HG02610 (cell line): ENCODE measurements around the gene ABTB2.
A peak's percentile ranks its signal among the peaks of the same experiment; 100 is the strongest.
"Not testable (repeated sequence)": the region's sequence is repeated elsewhere in the genome, so short reads cannot be mapped to it uniquely, and the experiment has no call there.

ENCODE experiments used
- ATAC-seq: cut with Tn5 transposase; IDR thresholded peaks from one replicate; pipeline ENCODE4 v1.9.1; 2021; ENCODE audit warnings: mild to moderate bottlenecking, moderate library complexity; ENCODE audit not compliant: unreplicated experiment

ABTB2 gene

DNA sequence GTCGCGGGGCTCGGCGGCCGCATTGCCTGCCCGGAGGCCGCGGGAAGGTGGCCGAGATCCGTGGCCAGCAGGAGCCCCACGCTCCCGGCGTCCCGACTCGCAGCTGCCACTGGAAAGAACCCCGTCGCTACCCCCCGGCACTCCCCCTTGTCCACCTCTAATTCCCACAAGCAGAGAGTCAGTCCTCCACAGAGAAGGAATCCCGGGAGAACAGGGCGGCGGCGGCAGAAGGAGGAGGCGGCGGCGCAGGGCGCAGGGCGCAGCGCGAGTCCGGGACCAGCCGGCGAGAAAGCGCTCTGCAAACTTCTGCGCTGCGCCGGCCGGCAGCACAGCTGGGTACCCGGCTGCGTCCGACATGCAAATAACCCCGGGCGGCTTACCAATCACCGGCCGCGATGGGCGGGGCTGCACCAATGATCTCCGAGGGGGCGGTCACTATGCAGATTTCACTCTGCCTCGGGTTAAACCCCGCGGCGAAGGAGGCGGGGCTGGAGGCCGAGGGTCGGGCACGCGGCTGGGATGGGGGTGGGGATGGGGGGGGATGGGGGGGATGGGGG, at the start of gene ABTB2:
Gene ABTB2 (minus strand): TSS at position 310 of the 557 bp plus-strand sequence.
- ATAC-seq = peak; percentile 86

- no peak for ATAC-seq
These were observed 49.5 kb upstream of the ABTB2 start for GRCh38 chr11:34407121-34407813.

DNA sequence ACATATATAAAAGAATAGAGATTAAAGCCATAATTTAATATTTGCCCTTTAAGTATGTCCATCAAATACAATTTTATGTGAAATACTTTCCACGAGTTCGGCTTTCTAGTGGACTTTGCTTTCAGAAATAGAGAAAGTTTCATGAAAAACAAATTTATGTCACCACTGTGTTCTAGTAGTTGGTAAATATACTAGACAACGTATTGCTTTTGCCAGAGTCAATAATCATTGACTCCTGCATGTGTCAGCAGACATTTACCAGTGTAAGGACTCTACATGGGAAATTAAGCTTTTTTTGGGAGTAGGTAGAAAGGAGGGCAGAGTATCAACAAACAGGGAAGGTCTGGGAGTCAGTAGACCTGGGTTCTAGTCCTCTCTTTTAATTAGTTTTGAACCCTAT, 48.6 kb upstream of the ABTB2 start:
- no peak for ATAC-seq

DNA sequence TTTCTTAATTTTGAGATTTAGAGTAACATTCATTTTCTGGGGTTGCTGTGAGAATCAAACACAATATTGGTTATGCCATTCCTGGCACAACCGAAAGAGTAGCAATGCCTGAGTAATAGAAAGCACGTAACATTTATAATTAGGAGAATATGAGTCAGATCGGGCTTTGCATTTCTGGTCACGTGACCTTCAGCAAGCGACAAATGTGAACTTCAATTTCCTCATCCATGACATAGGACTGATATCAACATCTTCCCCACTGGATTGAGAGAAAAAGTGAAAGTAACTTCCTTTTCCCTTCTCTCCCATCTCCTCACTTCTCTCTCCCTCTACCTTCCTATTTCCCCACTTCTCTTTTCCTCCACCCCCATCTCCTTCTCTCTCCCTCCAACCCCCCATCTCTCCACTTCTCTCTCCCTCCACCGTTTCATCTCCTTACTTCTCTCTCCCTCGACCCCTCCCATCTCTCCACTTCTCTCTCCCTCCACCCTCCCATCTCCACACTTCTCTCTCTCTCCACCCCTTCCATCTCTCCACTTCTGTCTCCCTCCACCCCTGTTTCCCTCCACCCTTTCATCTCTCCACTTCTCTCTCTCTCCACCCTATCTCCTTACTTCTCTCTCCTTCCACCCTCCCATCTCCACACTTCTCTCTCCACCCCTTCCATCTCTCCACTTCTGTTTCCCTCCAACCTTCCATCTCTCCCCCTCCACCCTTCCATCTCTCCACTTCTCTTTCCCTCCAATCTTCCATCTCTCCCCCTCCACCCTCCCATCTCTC, 47.5 kb upstream of the ABTB2 start:
- no peak for ATAC-seq

DNA sequence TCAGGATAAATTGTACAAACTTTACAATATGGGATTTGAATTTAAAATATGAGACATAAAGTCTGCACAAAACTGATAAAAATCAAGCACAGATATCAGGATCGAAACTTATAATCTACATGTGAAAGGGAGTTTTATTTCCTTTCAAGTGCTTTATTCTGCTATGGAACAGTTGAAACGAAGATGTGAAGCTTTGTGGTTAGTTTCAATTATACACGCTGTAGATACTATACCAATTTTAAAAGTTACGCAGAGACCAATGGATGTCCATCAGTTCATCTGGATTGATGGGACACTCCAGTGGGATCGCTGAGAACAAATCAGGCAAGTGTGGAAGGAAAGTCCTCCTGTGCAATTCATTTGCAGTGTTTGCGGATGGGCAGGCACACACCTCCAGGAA, 46.5 kb upstream of the ABTB2 start:
- ATAC-seq = no peak

GRCh38 chr11:34403431-34403830, 45.6 kb upstream of the ABTB2 start:
- no peak for ATAC-seq

DNA sequence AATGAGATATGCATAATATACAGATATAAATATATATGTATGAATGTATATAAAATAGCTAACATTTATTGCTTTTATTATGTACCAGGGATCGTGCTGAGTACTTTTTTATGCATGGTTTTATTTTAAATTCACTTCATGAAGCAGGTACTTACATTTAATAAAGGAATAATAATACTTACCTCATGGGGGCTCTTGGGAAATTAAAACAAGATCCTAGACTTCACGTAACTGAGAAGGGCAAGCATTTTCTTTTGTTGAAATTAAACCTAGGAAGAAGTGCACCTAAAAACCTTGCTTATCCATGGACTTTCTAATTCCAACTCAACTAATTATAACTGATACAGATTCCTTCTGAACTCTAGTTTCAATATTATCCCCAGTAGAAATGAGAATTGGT, 40.0 kb upstream of the ABTB2 start:
- no peak for ATAC-seq

DNA sequence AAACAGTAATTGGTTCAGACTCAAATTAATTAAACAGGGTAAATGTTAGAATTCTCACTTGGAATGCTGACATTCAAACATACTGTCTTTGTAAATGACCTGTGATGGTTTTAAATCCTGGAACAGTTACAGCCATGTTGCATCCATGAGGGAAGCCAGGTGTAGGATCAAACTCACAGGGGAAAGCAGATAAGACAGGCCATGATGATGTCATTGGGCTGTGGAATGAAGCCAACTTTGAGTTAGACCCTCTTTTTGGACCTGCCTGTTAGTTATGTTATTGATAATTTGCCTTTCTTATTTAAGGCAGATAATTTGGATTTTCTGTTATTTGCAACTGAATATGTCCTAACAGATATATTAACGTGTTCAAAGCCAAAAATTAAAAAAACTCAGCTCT, 39.3 kb upstream of the ABTB2 start:
- no peak for ATAC-seq

DNA sequence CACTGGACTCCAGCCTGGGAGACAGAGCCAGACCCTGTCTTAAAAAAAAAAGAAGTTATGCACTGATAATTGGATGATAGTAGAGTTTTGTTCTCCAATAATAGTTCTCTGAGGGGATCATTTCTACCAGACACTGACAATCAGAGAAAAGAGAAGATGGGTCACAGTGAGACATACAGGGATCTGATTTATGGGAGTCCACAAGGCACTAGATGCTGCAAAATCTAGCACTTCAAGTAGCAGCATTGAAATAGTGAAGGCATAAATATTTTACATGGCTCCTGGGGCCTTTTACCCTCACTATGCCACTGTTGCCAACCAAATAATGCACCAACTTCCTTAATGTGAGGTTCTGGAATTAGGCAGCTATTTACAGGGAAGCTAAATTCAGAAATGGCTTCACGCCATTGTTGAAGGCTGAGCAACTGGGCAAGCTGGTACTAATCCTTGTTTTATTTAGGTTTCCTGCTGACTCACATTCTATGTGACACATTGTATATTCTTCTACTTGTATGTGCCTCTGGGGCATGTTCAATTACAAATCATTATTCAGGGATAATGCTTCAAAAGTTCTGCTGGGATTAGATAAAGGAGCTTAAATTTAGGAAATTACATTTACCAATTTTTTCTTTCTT, 38.2 kb upstream of the ABTB2 start:
- no peak for ATAC-seq

DNA sequence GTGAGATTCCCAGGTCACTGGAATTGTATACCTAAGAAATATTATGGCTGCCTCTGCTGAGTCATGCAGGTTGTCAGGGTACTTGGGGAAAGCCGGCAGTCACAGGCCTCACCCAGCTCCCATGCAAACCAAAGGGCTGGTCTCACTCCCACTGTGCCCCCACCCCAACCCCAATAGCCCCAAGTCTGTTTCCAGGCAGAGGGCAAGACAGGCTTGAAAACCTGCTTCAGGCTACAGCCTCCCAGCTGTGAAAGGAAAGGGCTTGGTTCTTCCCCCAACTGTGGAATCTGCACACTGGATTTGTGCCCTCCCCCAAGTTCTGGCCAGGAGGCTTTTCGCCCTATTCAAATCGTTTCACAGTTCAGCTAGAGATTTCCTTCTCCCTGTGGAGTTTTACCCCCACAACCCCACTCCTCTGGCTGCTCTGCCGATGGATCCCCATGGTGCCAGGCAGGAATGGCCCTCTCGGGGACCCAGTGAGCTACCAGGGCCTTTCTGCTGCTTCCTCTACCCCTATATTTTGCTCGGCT, 37.0 kb upstream of the ABTB2 start:
- ATAC-seq = no peak

DNA sequence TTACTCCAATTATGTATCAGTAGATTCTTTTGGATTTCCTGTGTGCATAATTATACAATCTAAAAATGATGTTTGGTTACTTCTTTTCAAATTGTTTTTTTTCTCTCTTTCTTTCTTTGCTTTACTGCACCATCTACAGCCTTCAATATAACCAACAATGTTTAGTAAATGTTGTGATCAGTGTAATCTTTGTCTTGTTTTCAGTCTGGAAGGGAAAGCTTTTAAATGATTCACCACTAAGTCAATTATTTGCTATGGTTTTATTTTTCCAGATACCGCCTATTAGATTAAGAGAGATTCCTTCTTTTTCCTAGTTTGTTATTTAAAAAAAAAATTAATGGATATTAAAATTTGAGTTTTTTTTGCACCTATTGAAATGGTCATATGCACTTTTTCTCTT, 29.8 kb upstream of the ABTB2 start:
- ATAC-seq = no peak

DNA sequence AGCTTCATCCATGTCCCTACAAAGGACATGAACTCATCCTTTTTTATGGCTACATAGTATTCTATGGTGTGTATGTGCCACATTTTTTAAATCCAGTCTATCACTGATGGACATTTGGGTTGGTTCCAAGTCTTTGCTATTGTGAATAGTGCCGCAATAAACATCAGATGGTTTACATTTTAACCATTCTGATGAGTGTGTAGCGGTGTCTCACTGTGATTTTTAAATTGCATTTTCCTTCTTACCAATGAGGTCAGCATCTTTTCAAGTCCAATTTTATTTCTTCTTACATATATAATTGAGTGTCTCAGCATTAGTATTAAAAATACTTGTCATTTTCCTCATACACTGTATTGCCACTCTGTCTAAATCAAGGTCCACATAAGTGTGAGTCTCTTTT, 28.5 kb upstream of the ABTB2 start:
- ATAC-seq = not testable (repeated sequence)

- no peak for ATAC-seq
These were observed 24.9 kb upstream of the ABTB2 start for GRCh38 chr11:34382532-34383276.

DNA sequence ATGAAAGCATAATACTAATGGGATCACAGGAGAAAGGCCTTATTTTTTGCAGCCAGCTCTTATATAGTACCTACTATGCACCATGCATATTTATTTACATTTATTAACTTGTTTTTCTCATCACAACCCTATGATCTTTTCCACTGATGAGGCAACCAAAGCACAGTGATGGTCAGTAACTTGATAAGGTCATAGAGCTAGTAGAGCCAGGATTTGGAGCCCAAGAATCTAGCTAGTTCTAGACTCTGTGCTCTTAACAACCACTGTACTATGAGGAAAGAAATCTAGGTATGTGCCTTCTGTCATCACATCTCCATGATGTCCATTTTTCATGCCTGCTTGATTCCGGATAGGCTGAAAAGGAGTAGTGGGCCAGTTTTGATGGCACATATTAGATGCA, 24.0 kb upstream of the ABTB2 start:
- no peak for ATAC-seq

DNA sequence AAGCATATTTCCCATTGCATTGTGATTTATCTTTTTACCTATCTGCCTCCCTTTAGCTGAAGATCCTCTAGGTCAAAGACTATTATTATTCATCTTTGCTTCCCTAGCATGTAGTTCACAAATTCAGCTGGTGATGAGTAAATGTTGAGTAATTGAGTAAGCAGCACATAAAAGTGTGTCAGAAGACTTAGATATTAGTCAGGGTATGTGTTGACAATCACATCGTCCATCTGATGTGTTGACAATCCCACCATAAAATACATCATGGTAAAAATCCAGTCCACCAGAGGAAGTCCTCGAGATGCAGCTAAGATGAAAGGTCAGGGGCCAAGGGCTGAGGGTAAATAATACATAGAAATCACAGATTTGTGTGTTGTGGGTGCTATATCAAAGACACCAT, 22.9 kb upstream of the ABTB2 start:
- ATAC-seq = no peak

GRCh38 chr11:34379539-34379938, 21.7 kb upstream of the ABTB2 start:
- ATAC-seq = no peak

GRCh38 chr11:34379079-34379478, 21.3 kb upstream of the ABTB2 start:
- no peak for ATAC-seq

- no peak for ATAC-seq
These were observed 15.9 kb upstream of the ABTB2 start for GRCh38 chr11:34373727-34374126.

DNA sequence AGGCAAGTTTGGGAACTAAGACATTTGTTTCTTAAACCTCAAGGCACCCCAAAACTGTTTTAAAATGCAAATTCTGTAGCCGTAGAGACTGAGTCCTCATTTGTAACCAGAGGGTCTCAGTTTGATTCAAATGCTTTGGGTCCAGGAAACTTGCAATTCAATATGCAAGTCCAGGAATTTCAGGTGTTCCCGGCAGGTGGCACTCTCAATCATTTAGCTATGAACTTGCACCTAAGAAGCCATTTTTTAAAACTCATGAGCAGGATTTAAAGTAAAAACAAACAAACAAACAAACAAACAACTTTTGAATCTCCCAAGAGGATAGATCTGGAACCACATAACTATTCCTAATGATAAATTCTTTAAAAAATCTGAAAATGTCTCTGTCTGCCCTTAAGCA, 8.7 kb upstream of the ABTB2 start:
- ATAC-seq = no peak

GRCh38 chr11:34364102-34364501, 6.3 kb upstream of the ABTB2 start:
- no peak for ATAC-seq
